Lower leg skin (tissue), 3 donors: ENCODE measurements around the gene SLC4A8.

Experiments
- POLR2A ChIP-seq, 2 donors: fragments of 450-650 bp; IDR thresholded peaks; one replicate each; pipeline ENCODE4 v1.6.1; 2016 to 2017; ENCODE audit warnings: antibody characterized with exemption in 2 of 2, mild to moderate bottlenecking in 1 of 2, moderate library complexity in 1 of 2
- TF ChIP-seq, protein P1 (sequence below), 3 donors: fragments of 450-650 bp; IDR thresholded peaks; one replicate each; pipeline ENCODE4 v1.5.1; 2016; ENCODE audit warnings: antibody characterized with exemption in 3 of 3, mild to moderate bottlenecking in 3 of 3, moderate library complexity in 2 of 3

- TF ChIP-seq, protein P1, sequence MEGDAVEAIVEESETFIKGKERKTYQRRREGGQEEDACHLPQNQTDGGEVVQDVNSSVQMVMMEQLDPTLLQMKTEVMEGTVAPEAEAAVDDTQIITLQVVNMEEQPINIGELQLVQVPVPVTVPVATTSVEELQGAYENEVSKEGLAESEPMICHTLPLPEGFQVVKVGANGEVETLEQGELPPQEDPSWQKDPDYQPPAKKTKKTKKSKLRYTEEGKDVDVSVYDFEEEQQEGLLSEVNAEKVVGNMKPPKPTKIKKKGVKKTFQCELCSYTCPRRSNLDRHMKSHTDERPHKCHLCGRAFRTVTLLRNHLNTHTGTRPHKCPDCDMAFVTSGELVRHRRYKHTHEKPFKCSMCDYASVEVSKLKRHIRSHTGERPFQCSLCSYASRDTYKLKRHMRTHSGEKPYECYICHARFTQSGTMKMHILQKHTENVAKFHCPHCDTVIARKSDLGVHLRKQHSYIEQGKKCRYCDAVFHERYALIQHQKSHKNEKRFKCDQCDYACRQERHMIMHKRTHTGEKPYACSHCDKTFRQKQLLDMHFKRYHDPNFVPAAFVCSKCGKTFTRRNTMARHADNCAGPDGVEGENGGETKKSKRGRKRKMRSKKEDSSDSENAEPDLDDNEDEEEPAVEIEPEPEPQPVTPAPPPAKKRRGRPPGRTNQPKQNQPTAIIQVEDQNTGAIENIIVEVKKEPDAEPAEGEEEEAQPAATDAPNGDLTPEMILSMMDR (IDR thresholded peaks at IDR 0.05), result no peak
- TF ChIP-seq POLR2A (IDR thresholded peaks at IDR 0.05), result no peak
These were observed 107.4 kb downstream of the SLC4A8 start for GRCh38 chr12:51531978-51532497.
